ENCODE results near the gene RECQL. TPM values are rescaled to one million over a fixed set of nuclear protein-coding genes. Genes with fewer than 3 reads are reported as not detected.
"Not testable (repeated sequence)": the region's sequence is repeated elsewhere in the genome, so short reads cannot be mapped to it uniquely, and the experiment has no call there.

RECQL gene
- polyA plus RNA-seq, 1 experiment = 42.8 TPM

- CTCF ChIA-PET = no interaction called here
- Histone ChIP-seq H3K27me3 (ENCODE audit: control insufficient read depth, insufficient read depth, low read length) (no peaks in the 10 kb centered on the region), H3K4me3 (ENCODE audit: low read depth, low read length) (no peak overlapping the region), H3K27ac (ENCODE audit: low read depth, low read length) (no peak overlapping the region), H3K9me3 (ENCODE audit: control insufficient read depth, insufficient read depth, low read length) (no peaks in the 10 kb centered on the region)
- POLR2A ChIA-PET = no interaction called here
- no peak for DNase-seq (ENCODE audit: low read depth, low spot score)
- TF ChIP-seq CTCF (IDR thresholded peaks at IDR 0.05; ENCODE audit: low read depth, low read length) = no peak
Measured at GRCh38 chr12:21472197-21472823, 29.1 kb downstream of the RECQL start.

DNA sequence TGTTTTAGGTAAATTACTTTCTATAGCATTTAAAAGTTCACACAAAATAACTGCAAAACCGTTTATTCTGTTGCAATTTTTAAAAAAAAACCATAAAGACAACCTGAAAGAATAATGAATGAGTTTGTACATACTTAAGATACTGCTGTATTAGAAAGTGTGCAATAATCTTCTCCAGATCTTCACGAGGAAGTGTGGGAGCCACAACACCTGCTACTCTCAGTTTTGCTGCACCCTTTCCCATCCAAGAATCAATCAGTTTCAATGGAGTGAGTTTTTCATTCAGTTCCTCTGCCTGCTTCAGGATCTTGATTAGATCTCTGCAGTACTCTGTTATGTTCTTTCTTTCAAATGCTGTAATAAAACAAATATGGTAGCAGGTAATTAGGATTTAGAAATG is 30.1 kb downstream of the RECQL start:
- no peaks in the 10 kb centered on the region for H3K9me3 ChIP-seq (ENCODE audit: control insufficient read depth, insufficient read depth, low read length)
- CTCF ChIA-PET = no interaction called here
- POLR2A ChIA-PET = no interaction called here
- no peak overlapping the region for H3K4me3 ChIP-seq (ENCODE audit: low read depth, low read length)
- DNase-seq (ENCODE audit: low read depth, low spot score) = no peak
- no peak for TF ChIP-seq CTCF (IDR thresholded peaks at IDR 0.05; ENCODE audit: low read depth, low read length)
- H3K27me3 ChIP-seq (ENCODE audit: control insufficient read depth, insufficient read depth, low read length) = no peaks in the 10 kb centered on the region
- H3K27ac ChIP-seq (ENCODE audit: low read depth, low read length) = no peak overlapping the region

DNA sequence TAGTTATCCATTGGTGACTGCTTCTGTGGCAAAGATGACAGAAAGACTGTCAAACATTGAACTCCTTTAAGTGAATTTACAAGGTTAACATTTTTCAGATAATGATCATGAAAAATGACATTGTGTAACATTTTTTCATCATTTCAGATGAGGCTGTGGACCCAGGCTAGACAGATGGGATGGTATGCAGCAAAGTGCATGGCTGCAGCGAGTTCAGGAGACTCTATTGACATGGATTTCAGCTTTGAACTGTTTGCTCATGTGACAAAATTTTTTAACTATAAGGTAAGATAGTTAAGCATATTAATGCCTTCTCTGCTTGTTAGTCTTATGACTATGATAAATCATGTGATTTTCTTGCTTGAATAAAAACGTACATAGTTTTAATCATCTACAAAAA is 34.1 kb downstream of the RECQL start:
- H3K27ac ChIP-seq (ENCODE audit: low read depth, low read length); CTCF ChIA-PET; DNase-seq (ENCODE audit: low read depth, low spot score); H3K27me3 ChIP-seq (ENCODE audit: control insufficient read depth, insufficient read depth, low read length); POLR2A ChIA-PET; H3K9me3 ChIP-seq (ENCODE audit: control insufficient read depth, insufficient read depth, low read length); H3K4me3 ChIP-seq (ENCODE audit: low read depth, low read length): not testable (repeated sequence)

- no peak for TF ChIP-seq CTCF (IDR thresholded peaks at IDR 0.05; ENCODE audit: low read depth, low read length)
- CTCF ChIA-PET = no interaction called here
- POLR2A ChIA-PET = no interaction called here
Measured at GRCh38 chr12:21459474-21459873, 42.0 kb downstream of the RECQL start.

GRCh38 chr12:21456291-21456780 is 45.1 kb downstream of the RECQL start:
- ChIA-PET CTCF (no interaction called here), POLR2A (no interaction called here)
- no peaks in the 10 kb centered on the region for H3K9me3 ChIP-seq (ENCODE audit: control insufficient read depth, insufficient read depth, low read length)
- TF ChIP-seq CTCF (IDR thresholded peaks at IDR 0.05; ENCODE audit: low read depth, low read length) = no peak
- H3K4me3 ChIP-seq (ENCODE audit: low read depth, low read length) = no peak overlapping the region
- H3K27me3 ChIP-seq (ENCODE audit: control insufficient read depth, insufficient read depth, low read length) = no peaks in the 10 kb centered on the region
- DNase-seq (ENCODE audit: low read depth, low spot score) = no peak
- H3K27ac ChIP-seq (ENCODE audit: low read depth, low read length) = no peak overlapping the region

More at GRCh38 chr12:21459474-21459873, 42.0 kb downstream of the RECQL start:
- Histone ChIP-seq H3K4me3 (ENCODE audit: low read depth, low read length) (no peak overlapping the region), H3K9me3 (ENCODE audit: control insufficient read depth, insufficient read depth, low read length) (no peaks in the 10 kb centered on the region), H3K27ac (ENCODE audit: low read depth, low read length) (no peak overlapping the region), H3K27me3 (ENCODE audit: control insufficient read depth, insufficient read depth, low read length) (no peaks in the 10 kb centered on the region)
- DNase-seq (ENCODE audit: low read depth, low spot score) = no peak

Measured in AG04450 (cell line).